Measurements from ENCODE around the gene EXOC2.

GRCh38 chr6:558959-559358 is 134.0 kb downstream of the EXOC2 start:
- TF ChIP-seq CTCF (IDR thresholded peaks at IDR 0.05) = no peak
- no peak for TF ChIP-seq POLR2A (IDR thresholded peaks at IDR 0.05)

Data from lower leg skin (tissue), 3 donors.